ENCODE data around the gene PGP.

GRCh38 chr16:2175454-2175853 is 39.2 kb downstream of the PGP start:
- TF ChIP-seq CTCF (IDR thresholded peaks at IDR 0.05), result no peak
- no peak for TF ChIP-seq POLR2A (IDR thresholded peaks at IDR 0.05)

Data from Peyer's patch (tissue), 4 donors.